Dorsolateral prefrontal cortex (tissue), 118 donors: ENCODE measurements around the gene TBC1D3G. TPM values are rescaled to one million over a fixed set of nuclear protein-coding genes. Genes with fewer than 3 reads are reported as not detected.

Source experiments
- total RNA-seq, 120 experiments: library from RNA; stranded (reverse); gene quantifications; one replicate each; pipeline versions ENCODE4 v1.2.3 to v1.2.4, GENCODE V29; 2022

TBC1D3G gene
- total RNA-seq, 120 experiments from 2014 or later, result 0.53 to 18.6 (median 4.3) TPM; not detected in 100

Other genes starting within 250 kb of the TBC1D3G start
- 10 to 100 TPM in 2 of 120 experiments, 1 to 10 TPM in 31, under 1 TPM in 30, not detected in 57; 0.36 to 11.8 (median 1.1) TPM for gene CCL3, start 233.7 kb upstream of the TBC1D3G start, total RNA-seq
- 10 to 100 TPM in 1 of 120 experiments, 1 to 10 TPM in 36, under 1 TPM in 38, not detected in 45; 0.34 to 10.4 (median 1.00) TPM for gene CCL4, start 220.1 kb upstream of the TBC1D3G start, total RNA-seq
- gene TBC1D3B, start 147.2 kb upstream of the TBC1D3G start, total RNA-seq, result 10 to 100 TPM in 111 of 120 experiments, 1 to 10 TPM in 9; 8.2 to 32.2 (median 16.9) TPM
- 1 to 10 TPM in 30 of 120 experiments, under 1 TPM in 3, not detected in 87; 0.62 to 7.6 (median 1.9) TPM for gene CCL3L1, start 127.1 kb upstream of the TBC1D3G start, total RNA-seq
- gene CCL4L2, start 112.8 kb upstream of the TBC1D3G start, total RNA-seq, result 1 to 10 TPM in 72 of 120 experiments, under 1 TPM in 24, not detected in 24; 0.40 to 7.9 (median 1.4) TPM
- gene TBC1D3I, start 59.3 kb upstream of the TBC1D3G start, total RNA-seq, result 1 to 10 TPM in 63 of 120 experiments, under 1 TPM in 40, not detected in 17; 0.21 to 5.3 (median 1.2) TPM
- gene TBC1D3H, start 64.6 kb downstream of the TBC1D3G start, total RNA-seq, result 1 to 10 TPM in 2 of 120 experiments, under 1 TPM in 2, not detected in 116; 0.29 to 10.0 (median 1.9) TPM
- gene ZNHIT3, start 162.8 kb downstream of the TBC1D3G start, total RNA-seq, result 10 to 100 TPM; 26.6 to 61.2 (median 43.9) TPM
- 10 to 100 TPM; 24.1 to 75.5 (median 48.2) TPM for gene MYO19, start 211.0 kb downstream of the TBC1D3G start, total RNA-seq
- 1 to 10 TPM; 1.5 to 8.5 (median 4.2) TPM for gene PIGW, start 211.1 kb downstream of the TBC1D3G start, total RNA-seq
- 100 to 1,000 TPM in 9 of 120 experiments, 10 to 100 TPM in 111; 67.4 to 110 (median 88.0) TPM for gene GGNBP2, start 221.0 kb downstream of the TBC1D3G start, total RNA-seq